Measurements from ENCODE around the gene TPCN1. TPM values are rescaled to one million over a fixed set of nuclear protein-coding genes. Genes with fewer than 3 reads are reported as not detected.

TPCN1 gene
- total RNA-seq, 4 donors from 2014 or later, result 85.1 to 1,315 (median 121) TPM

DNA sequence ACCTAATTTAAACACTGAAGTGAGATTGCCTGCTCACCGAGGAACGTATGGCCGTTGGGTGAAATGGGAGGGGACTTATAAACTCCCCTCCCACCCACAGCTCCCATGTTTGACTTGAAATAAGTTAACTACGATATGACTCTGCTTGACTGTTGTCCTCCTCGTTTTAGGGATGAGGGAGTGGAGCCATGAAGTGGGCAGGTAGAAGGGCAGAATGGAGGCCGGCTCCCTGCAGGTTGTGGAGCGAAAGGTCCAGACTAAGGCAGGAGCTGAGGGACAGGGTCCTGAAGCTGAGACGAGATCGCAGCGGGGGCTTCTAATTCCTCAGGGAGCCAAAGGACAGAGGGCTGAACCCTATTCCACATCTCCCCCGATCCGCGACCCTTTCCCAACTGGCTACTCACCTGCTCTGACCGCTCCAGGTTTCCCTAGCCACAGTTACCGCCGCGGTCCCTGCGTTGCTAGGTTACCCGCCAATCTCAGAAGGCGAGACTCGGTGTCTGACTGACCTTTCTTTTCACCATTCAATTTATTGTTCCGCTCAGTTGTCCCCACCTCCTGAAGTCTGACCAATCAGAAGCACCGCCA is 577 bp upstream of the TPCN1 start:
- peak overlapping the region; percentile 52 to 80 (median 72) for H3K27ac ChIP-seq
- no peaks in the 10 kb centered on the region for H3K27me3 ChIP-seq
- peak overlapping the region; percentile 32 to 72 (median 40) for H3K4me3 ChIP-seq
- TF ChIP-seq, protein P1, sequence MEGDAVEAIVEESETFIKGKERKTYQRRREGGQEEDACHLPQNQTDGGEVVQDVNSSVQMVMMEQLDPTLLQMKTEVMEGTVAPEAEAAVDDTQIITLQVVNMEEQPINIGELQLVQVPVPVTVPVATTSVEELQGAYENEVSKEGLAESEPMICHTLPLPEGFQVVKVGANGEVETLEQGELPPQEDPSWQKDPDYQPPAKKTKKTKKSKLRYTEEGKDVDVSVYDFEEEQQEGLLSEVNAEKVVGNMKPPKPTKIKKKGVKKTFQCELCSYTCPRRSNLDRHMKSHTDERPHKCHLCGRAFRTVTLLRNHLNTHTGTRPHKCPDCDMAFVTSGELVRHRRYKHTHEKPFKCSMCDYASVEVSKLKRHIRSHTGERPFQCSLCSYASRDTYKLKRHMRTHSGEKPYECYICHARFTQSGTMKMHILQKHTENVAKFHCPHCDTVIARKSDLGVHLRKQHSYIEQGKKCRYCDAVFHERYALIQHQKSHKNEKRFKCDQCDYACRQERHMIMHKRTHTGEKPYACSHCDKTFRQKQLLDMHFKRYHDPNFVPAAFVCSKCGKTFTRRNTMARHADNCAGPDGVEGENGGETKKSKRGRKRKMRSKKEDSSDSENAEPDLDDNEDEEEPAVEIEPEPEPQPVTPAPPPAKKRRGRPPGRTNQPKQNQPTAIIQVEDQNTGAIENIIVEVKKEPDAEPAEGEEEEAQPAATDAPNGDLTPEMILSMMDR (IDR thresholded peaks at IDR 0.05), result no peak
- TF ChIP-seq POLR2AphosphoS5 (IDR thresholded peaks at IDR 0.05), result peak in 1 of 3 donors; percentile 4
- no peaks in the 10 kb centered on the region for H3K9me3 ChIP-seq
- no peak for DNase-seq
- intact Hi-C loops (cut with DNase I; ENCODE audit: low total_unique reads), result no loop called here
- in situ Hi-C loops (cut with MboI; ENCODE audit: low pct_ligation_motif_present in 1 of 4, low pct_unique_long_range_greater_than_20kb in 1 of 4, low sequenced_read_pairs in 3 of 4), result no loop called here
- 0% methylated on average over 9 to 23 of the region's 23 CpGs for WGBS, 2 donors (ENCODE audit: low coverage in 1 of 2)
- peaks cover 16 to 52% (median 39%) of the 10 kb centered on the region in 4 donors for H3K4me1 ChIP-seq
- peaks cover 0 to 3% (median 0%) of the 10 kb centered on the region in 4 donors for H3K36me3 ChIP-seq

DNA sequence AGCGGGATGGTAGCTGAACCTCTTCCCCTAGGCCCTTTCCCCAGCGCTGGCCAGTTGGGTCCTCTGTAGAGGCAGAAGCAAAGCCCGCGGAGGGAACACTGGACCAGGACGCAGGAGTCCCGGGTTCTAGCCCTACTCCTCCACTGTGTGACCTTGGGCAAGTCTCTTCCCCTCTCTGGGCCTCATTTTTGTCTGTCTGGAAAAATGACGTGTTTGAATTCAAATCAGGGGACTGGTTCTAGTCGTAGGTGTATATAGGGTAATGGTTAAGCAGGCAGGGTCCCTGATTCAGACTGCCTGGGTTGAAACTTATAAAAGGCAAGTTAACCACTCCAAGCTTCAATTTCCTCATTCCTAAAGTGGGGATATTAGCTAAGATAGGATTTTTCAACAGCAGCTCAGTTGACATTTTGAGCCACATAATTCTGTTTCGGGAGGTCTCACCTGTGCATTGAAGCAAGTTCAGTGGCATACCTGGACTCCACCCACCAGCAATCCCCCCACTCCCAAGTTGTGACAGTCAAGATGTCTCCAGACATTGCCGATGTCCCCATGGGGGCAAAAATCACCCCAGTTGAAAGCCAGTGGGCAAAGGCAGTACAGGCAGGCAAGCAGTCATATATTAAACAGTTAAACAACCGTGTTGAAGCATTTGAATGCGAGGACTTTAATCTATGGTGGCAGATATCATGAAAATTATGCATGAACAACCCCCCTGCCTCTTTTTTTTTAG is 899 bp downstream of the TPCN1 start:
- intact Hi-C loops (cut with DNase I; ENCODE audit: low total_unique reads) (no loop called here), in situ Hi-C loops (cut with MboI; ENCODE audit: low pct_ligation_motif_present in 1 of 4, low pct_unique_long_range_greater_than_20kb in 1 of 4, low sequenced_read_pairs in 3 of 4) (no loop called here)
- Histone ChIP-seq H3K27ac (peak overlapping the region; percentile 93 to 99 (median 96)), H3K27me3 (no peaks in the 10 kb centered on the region), H3K9me3 (no peaks in the 10 kb centered on the region), H3K4me3 (peak overlapping the region; percentile 70 to 78 (median 73)), H3K36me3 (peaks cover 0 to 4% (median 0%) of the 10 kb centered on the region in 4 donors), H3K4me1 (peaks cover 16 to 42% (median 37%) of the 10 kb centered on the region in 4 donors)
- TF ChIP-seq POLR2AphosphoS5 (IDR thresholded peaks at IDR 0.05) (no peak), EP300 (IDR thresholded peaks at IDR 0.05; ENCODE audit: low read depth) (no peak), POLR2A (IDR thresholded peaks at IDR 0.05) (no peak)
- TF ChIP-seq, protein P1 (IDR thresholded peaks at IDR 0.05), result no peak
- 4 to 12% methylated on average over 5 to 12 of the region's 12 CpGs for WGBS, 2 donors (ENCODE audit: low coverage in 1 of 2)
- DNase-seq, result no peak

DNA sequence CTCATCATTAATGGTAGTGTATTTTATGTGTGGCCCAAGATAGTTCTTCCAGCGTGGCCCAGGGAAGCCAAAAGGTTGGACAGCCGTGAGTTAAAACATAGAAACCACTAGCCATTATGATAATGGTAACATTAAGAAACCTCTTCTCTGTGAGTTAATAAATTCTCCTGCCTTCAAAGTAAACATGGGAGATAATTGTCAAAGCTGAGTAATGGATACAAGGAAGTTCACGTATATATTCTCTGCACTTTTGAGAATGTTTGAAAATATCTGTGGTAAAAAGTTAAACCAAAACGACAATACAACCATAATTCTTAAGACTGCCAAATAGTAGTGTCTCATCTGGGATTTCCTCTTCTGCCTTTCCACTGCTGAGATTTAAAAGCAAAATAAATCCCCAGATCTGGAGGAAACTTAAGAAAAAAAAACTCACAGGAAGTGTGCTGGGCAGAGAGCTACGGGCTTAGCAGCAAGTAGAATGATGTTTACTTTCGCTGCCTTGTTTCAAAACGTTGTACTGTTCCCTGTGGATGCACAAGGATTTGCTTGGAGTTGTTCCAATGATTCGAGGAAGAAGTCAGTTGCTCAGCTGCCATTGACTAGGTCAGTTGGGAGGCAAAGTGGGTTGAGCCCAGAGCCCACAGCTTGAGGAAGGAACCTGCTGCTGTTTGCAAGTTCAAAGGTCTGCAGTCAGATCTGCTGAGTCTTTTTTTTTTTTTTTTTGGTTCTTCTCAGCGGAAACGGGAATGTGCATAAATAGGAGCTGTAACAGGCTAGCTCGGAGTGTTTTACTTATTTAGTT is 1.7 kb downstream of the TPCN1 start:
- Histone ChIP-seq H3K27me3 (no peaks in the 10 kb centered on the region), H3K4me1 (peaks cover 16 to 39% (median 32%) of the 10 kb centered on the region in 4 donors), H3K36me3 (peaks cover 0 to 10% (median 3%) of the 10 kb centered on the region in 4 donors), H3K4me3 (peak overlapping the region in 3 of 4 donors; percentile 70 to 78 (median 76)), H3K27ac (peak overlapping the region; percentile 93 to 99 (median 96)), H3K9me3 (no peaks in the 10 kb centered on the region)
- TF ChIP-seq EP300 (IDR thresholded peaks at IDR 0.05; ENCODE audit: low read depth) (peak; percentile 28), POLR2AphosphoS5 (IDR thresholded peaks at IDR 0.05) (peak; percentile 85 to 94 (median 91)), POLR2A (IDR thresholded peaks at IDR 0.05) (peak; percentile 72)
- TF ChIP-seq, protein P1 (IDR thresholded peaks at IDR 0.05), result no peak
- intact Hi-C loops (cut with DNase I; ENCODE audit: low total_unique reads) (no loop called here), in situ Hi-C loops (cut with MboI; ENCODE audit: low pct_ligation_motif_present in 1 of 4, low pct_unique_long_range_greater_than_20kb in 1 of 4, low sequenced_read_pairs in 3 of 4) (no loop called here)
- 3 to 6% methylated on average over 10 to 11 of the region's 11 CpGs for WGBS, 2 donors (ENCODE audit: low coverage in 1 of 2)
- DNase-seq, result peak; percentile 84

DNA sequence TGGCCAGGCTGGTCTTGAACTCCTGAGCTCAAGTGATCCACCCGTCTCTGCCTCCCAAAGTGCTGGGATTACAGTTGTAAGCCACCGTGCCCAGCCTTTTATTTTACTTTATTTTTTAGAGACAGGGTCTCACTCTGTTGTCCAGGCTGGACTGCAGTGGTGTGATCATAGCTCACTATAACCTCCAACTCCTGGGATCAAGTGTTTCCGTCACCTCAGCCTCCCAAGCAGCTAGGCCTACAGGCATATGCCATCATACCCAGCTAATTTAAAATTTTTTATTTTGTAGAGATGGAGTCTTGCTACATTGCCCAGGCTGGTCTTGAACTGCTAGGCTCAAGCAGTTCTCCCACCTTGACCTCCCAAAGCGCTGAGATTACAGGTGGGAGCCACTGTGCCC is 3.7 kb downstream of the TPCN1 start:
- peaks cover 21 to 59% (median 35%) of the 10 kb centered on the region in 4 donors for H3K4me1 ChIP-seq
- intact Hi-C loops (cut with DNase I; ENCODE audit: low total_unique reads) (loop anchor here (2.0 kb wide), 1 partner anchor 14 kb away; no protein-coding TSS in a partner anchor), in situ Hi-C loops (cut with MboI; ENCODE audit: low pct_ligation_motif_present in 1 of 4, low pct_unique_long_range_greater_than_20kb in 1 of 4, low sequenced_read_pairs in 3 of 4) (no loop called here)
- H3K4me3 ChIP-seq, result no peak overlapping the region
- peak overlapping the region in 3 of 4 donors; percentile 93 to 99 (median 97) for H3K27ac ChIP-seq
- TF ChIP-seq, protein P1 (IDR thresholded peaks at IDR 0.05), result no peak
- TF ChIP-seq POLR2A (IDR thresholded peaks at IDR 0.05) (no peak), EP300 (IDR thresholded peaks at IDR 0.05; ENCODE audit: low read depth) (no peak), POLR2AphosphoS5 (IDR thresholded peaks at IDR 0.05) (no peak)
- peaks cover 0 to 15% (median 5%) of the 10 kb centered on the region in 4 donors for H3K36me3 ChIP-seq
- no peaks in the 10 kb centered on the region for H3K27me3 ChIP-seq
- no peaks in the 10 kb centered on the region for H3K9me3 ChIP-seq
- 97 to 99% methylated on average over 4 of the region's 4 CpGs for WGBS, 2 donors (ENCODE audit: low coverage in 1 of 2)
- no peak for DNase-seq

Data from transverse colon (tissue), 4 donors.